ENCODE results near the gene DNAJC15.

The DNAJC15 gene

DNA sequence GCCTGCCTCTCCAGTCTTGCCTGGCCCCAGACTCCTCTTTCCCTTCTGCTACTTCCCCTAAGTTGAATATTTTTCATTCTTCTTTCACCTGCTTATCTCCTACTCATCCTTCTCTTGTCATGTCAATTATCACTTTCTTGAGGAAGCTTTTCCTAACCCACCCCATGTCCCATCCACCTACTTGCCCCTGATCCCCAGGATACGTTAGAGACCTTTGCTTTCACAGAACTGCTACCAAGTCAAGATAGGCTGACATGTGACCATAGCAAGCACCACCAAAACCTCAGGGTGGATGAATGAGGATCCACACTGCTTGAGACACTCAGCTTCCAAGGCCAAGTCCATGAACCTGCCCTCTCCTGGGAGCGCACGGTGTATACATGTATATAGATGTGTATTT is 131.5 kb downstream of the DNAJC15 start:
- DNase-seq (ENCODE audit: low spot score), result no peak

GRCh38 chr13:43156916-43157315 is 133.5 kb downstream of the DNAJC15 start:
- DNase-seq (ENCODE audit: low spot score), result no peak

GRCh38 chr13:43157796-43158195 is 134.4 kb downstream of the DNAJC15 start:
- DNase-seq (ENCODE audit: low spot score), result no peak

- no peak for DNase-seq (ENCODE audit: low spot score)
Measured at GRCh38 chr13:43158516-43158915, 135.1 kb downstream of the DNAJC15 start.

- DNase-seq (ENCODE audit: low spot score), result no peak
Measured at GRCh38 chr13:43159026-43159461, 135.7 kb downstream of the DNAJC15 start.
